ENCODE data around the gene UBE4B. TPM values are rescaled to one million over a fixed set of nuclear protein-coding genes. Genes with fewer than 3 reads are reported as not detected.
A peak's percentile ranks its signal among the peaks of the same experiment; 100 is the strongest.

Gene UBE4B
- total and polyA plus RNA-seq, 3 donors from 2014 or later = 26.1 to 63.3 (median 62.0) TPM

GRCh38 chr1:10146391-10146790 is 113.6 kb downstream of the UBE4B start:
- 97 to 98% methylated on average over 8 of the region's 8 CpGs for WGBS, 2 donors
- Histone ChIP-seq H3K4me3 (no peak overlapping the region), H3K27ac (no peak overlapping the region), H3K4me1 (no peaks in the 10 kb centered on the region), H3K36me3 (ENCODE audit: low read depth, missing control alignments) (no peaks in the 10 kb centered on the region), H3K9me3 (no peaks in the 10 kb centered on the region), H3K27me3 (no peaks in the 10 kb centered on the region)
- intact Hi-C loops (cut with DNase I; ENCODE audit: low total_unique reads) = no loop called here
- DNase-seq = no peak
- TF ChIP-seq CTCF (IDR thresholded peaks at IDR 0.05) = no peak
- no peak for TF ChIP-seq POLR2A (IDR thresholded peaks at IDR 0.05)

GRCh38 chr1:10149231-10149630 is 116.5 kb downstream of the UBE4B start:
- DNase-seq = no peak
- Histone ChIP-seq H3K36me3 (ENCODE audit: low read depth, missing control alignments) (no peaks in the 10 kb centered on the region), H3K27ac (no peak overlapping the region), H3K4me1 (no peaks in the 10 kb centered on the region), H3K4me3 (no peak overlapping the region), H3K27me3 (no peaks in the 10 kb centered on the region), H3K9me3 (no peaks in the 10 kb centered on the region)
- TF ChIP-seq POLR2A (IDR thresholded peaks at IDR 0.05) (no peak), CTCF (IDR thresholded peaks at IDR 0.05) (no peak)
- intact Hi-C loops (cut with DNase I; ENCODE audit: low total_unique reads) = no loop called here

GRCh38 chr1:10152709-10153284 is 120.0 kb downstream of the UBE4B start:
- no peak overlapping the region for H3K27ac ChIP-seq
- 81 to 83% methylated on average over 8 of the region's 8 CpGs for WGBS, 2 donors
- DNase-seq = peak; percentile 77
- no peaks in the 10 kb centered on the region for H3K27me3 ChIP-seq
- H3K4me1 ChIP-seq = no peaks in the 10 kb centered on the region
- H3K4me3 ChIP-seq = no peak overlapping the region
- H3K9me3 ChIP-seq = no peaks in the 10 kb centered on the region
- H3K36me3 ChIP-seq (ENCODE audit: low read depth, missing control alignments) = no peaks in the 10 kb centered on the region
- TF ChIP-seq CTCF (IDR thresholded peaks at IDR 0.05) (peak; percentile 59 to 70 (median 63)), POLR2A (IDR thresholded peaks at IDR 0.05) (no peak)
- intact Hi-C loops (cut with DNase I; ENCODE audit: low total_unique reads) = no loop called here

GRCh38 chr1:10155087-10155712 is 122.4 kb downstream of the UBE4B start:
- 62 to 75% methylated on average over 4 of the region's 4 CpGs for WGBS, 2 donors
- Histone ChIP-seq H3K4me1 (no peaks in the 10 kb centered on the region), H3K9me3 (no peaks in the 10 kb centered on the region), H3K36me3 (ENCODE audit: low read depth, missing control alignments) (no peaks in the 10 kb centered on the region), H3K27ac (no peak overlapping the region), H3K27me3 (no peaks in the 10 kb centered on the region), H3K4me3 (no peak overlapping the region)
- no peak for TF ChIP-seq CTCF (IDR thresholded peaks at IDR 0.05)
- no peak for TF ChIP-seq POLR2A (IDR thresholded peaks at IDR 0.05)
- no peak for DNase-seq
- intact Hi-C loops (cut with DNase I; ENCODE audit: low total_unique reads) = no loop called here

- Histone ChIP-seq H3K27me3 (no peaks in the 10 kb centered on the region), H3K36me3 (ENCODE audit: low read depth, missing control alignments) (no peaks in the 10 kb centered on the region), H3K4me3 (no peak overlapping the region), H3K9me3 (no peaks in the 10 kb centered on the region), H3K4me1 (no peaks in the 10 kb centered on the region), H3K27ac (no peak overlapping the region)
- DNase-seq = no peak
- no peak for TF ChIP-seq CTCF (IDR thresholded peaks at IDR 0.05)
- no peak for TF ChIP-seq POLR2A (IDR thresholded peaks at IDR 0.05)
- intact Hi-C loops (cut with DNase I; ENCODE audit: low total_unique reads) = no loop called here
- 66 to 85% methylated on average over 3 of the region's 3 CpGs for WGBS, 2 donors
Measured at GRCh38 chr1:10160173-10160572, 127.4 kb downstream of the UBE4B start.

All from testis (tissue), 3 donors.